SK-N-SH treated with all-trans-retinoic acid at 6 μM for 48 hours (cell line): ENCODE measurements around the gene GBF1.

Experiments used
- ATAC-seq: fragments of 200-7000 bp; cut with Tn5 transposase; 3 replicates; pipeline ENCODE4 v1.9.1; 2020; ENCODE audit warnings: mild to moderate bottlenecking, moderate library complexity
- ARNTL ChIP-seq: fragments of 450-650 bp; formaldehyde crosslinking; IDR thresholded peaks from 2 replicates; pipeline ENCODE4 v1.5.0; 2020; ENCODE audit warnings: low read depth, mild to moderate bottlenecking, moderate library complexity, borderline replicate concordance
- CSDC2 ChIP-seq: fragments of 250-450 bp; sonication (Bioruptor Pico); IDR thresholded peaks from 2 replicates; pipeline ENCODE4 v1.5.0; 2020; ENCODE audit warnings: mild to moderate bottlenecking, moderate library complexity
- ESRRG ChIP-seq: fragments of 250-450 bp; sonication (Bioruptor Pico); IDR thresholded peaks from 2 replicates; pipeline ENCODE4 v1.6.1; 2021; ENCODE audit warnings: mild to moderate bottlenecking
- ISL1 ChIP-seq: fragments of 250-450 bp; sonication (Bioruptor Pico); IDR thresholded peaks from 2 replicates; pipeline ENCODE4 v2.1.2; 2022; ENCODE audit warnings: mild to moderate bottlenecking, moderate library complexity
- OSR1 ChIP-seq: fragments of 250-450 bp; sonication (Bioruptor Pico); IDR thresholded peaks from 2 replicates; pipeline ENCODE4 v1.8.0; 2022; ENCODE audit warnings: moderate library complexity, mild to moderate bottlenecking, inconsistent platforms
- PPARA ChIP-seq: fragments of 250-450 bp; sonication (Bioruptor Pico); IDR thresholded peaks from 2 replicates; pipeline ENCODE4 v1.5.0; 2020; ENCODE audit warnings: mild to moderate bottlenecking, borderline replicate concordance
- RARB ChIP-seq: fragments of 250-450 bp; sonication (Bioruptor Pico); IDR thresholded peaks from 2 replicates; pipeline ENCODE4 v1.8.0; 2021; ENCODE audit warnings: mild to moderate bottlenecking, moderate library complexity
- TCF4 ChIP-seq: fragments of 250-450 bp; sonication (Bioruptor Pico); IDR thresholded peaks from 2 replicates; pipeline ENCODE4 v1.8.0; 2021; ENCODE audit warnings: mild to moderate bottlenecking, moderate library complexity, borderline replicate concordance
- TOX ChIP-seq: fragments of 250-450 bp; sonication (Bioruptor Pico); IDR thresholded peaks from 2 replicates; pipeline ENCODE4 v1.8.0; 2021; ENCODE audit warnings: mild to moderate bottlenecking, moderate library complexity, borderline replicate concordance
- ZC3H10 ChIP-seq: fragments of 250-450 bp; sonication (Bioruptor Pico); IDR thresholded peaks from 2 replicates; pipeline ENCODE4 v1.5.1; 2021; ENCODE audit warnings: mild to moderate bottlenecking, moderate library complexity
- ZFP3 ChIP-seq: fragments of 250-450 bp; sonication (Bioruptor Pico); IDR thresholded peaks from 2 replicates; pipeline ENCODE4 v1.5.0; 2020; ENCODE audit warnings: mild to moderate bottlenecking, moderate library complexity
- ZFP30 ChIP-seq: fragments of 450-650 bp; formaldehyde crosslinking; IDR thresholded peaks from 2 replicates; pipeline ENCODE4 v1.5.0; 2022; ENCODE audit warnings: mild to moderate bottlenecking, moderate library complexity
- ZNF565 ChIP-seq: fragments of 450-650 bp; formaldehyde crosslinking; conservative IDR thresholded peaks from 2 replicates; pipeline ENCODE4 v1.5.0; 2020; ENCODE audit warnings: low read depth, mild to moderate bottlenecking, moderate library complexity
- ZNF70 ChIP-seq: fragments of 450-650 bp; formaldehyde crosslinking; IDR thresholded peaks from 2 replicates; pipeline ENCODE4 v1.5.0; 2020; ENCODE audit warnings: mild to moderate bottlenecking, moderate library complexity
- ZNF8 ChIP-seq: fragments of 450-650 bp; formaldehyde crosslinking; IDR thresholded peaks from 2 replicates; pipeline ENCODE4 v1.5.0; 2020; ENCODE audit warnings: mild to moderate bottlenecking, moderate library complexity
- TF ChIP-seq, protein P1 (sequence below): fragments of 250-450 bp; sonication (Bioruptor Pico); IDR thresholded peaks from 2 replicates; pipeline ENCODE4 v1.5.1; 2020; ENCODE audit warnings: low read depth, mild to moderate bottlenecking, moderate library complexity
- TF ChIP-seq, protein P2 (sequence below): fragments of 250-450 bp; sonication (Bioruptor Pico); IDR thresholded peaks from 2 replicates; pipeline ENCODE4 v1.8.0; 2020; ENCODE audit warnings: mild to moderate bottlenecking, moderate library complexity, borderline replicate concordance
- TF ChIP-seq, protein P3 (sequence below): fragments of 250-450 bp; sonication (Bioruptor Pico); IDR thresholded peaks from 2 replicates; pipeline ENCODE4 v1.5.1; 2021; ENCODE audit warnings: mild to moderate bottlenecking, moderate library complexity
- TF ChIP-seq, protein P4 (sequence below): fragments of 250-450 bp; sonication (Bioruptor Pico); IDR thresholded peaks from 2 replicates; pipeline ENCODE4 v1.8.0; 2021; ENCODE audit warnings: low read depth, mild to moderate bottlenecking, moderate library complexity, borderline replicate concordance
- TF ChIP-seq, protein P5 (sequence below): fragments of 250-450 bp; sonication (Bioruptor Pico); IDR thresholded peaks from 2 replicates; pipeline ENCODE4 v1.5.0; 2020; ENCODE audit warnings: mild to moderate bottlenecking, moderate library complexity

The GBF1 gene

DNA sequence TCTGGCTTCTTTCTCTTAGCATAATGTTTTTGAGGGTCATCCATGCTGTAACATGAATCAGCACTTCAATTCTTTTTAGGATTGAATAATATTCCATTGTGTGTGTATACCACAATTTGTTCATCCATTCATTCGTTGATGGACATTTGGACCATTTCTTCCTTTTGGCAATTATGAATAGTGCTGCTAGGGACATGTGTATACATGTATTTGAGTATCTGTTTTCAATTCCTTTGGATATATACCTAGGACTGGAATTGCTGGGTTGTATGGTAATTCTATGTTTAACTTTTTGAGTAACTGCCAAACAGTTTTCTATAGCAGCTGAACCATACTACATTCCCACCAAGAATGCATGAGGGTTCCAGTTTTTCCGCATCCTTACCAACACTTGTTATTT is 39.2 kb downstream of the GBF1 start:
- TF ChIP-seq ESRRG: no peak
- TF ChIP-seq, protein P1, sequence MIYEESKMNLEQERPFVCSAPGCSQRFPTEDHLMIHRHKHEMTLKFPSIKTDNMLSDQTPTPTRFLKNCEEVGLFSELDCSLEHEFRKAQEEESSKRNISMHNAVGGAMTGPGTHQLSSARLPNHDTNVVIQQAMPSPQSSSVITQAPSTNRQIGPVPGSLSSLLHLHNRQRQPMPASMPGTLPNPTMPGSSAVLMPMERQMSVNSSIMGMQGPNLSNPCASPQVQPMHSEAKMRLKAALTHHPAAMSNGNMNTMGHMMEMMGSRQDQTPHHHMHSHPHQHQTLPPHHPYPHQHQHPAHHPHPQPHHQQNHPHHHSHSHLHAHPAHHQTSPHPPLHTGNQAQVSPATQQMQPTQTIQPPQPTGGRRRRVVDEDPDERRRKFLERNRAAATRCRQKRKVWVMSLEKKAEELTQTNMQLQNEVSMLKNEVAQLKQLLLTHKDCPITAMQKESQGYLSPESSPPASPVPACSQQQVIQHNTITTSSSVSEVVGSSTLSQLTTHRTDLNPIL (CRISPR knock-in tag): no peak
- TF ChIP-seq ZFP30 (CRISPR knock-in tag): no peak
- TF ChIP-seq ZNF70 (CRISPR knock-in tag): no peak
- TF ChIP-seq OSR1 (CRISPR knock-in tag): no peak
- TF ChIP-seq CSDC2: no peak
- no peak for TF ChIP-seq ARNTL (CRISPR knock-in tag)
- no peak for TF ChIP-seq ZC3H10
- TF ChIP-seq TOX (CRISPR knock-in tag): no peak
- no peak for TF ChIP-seq PPARA
- TF ChIP-seq TCF4: no peak
- no peak for TF ChIP-seq ZNF8 (CRISPR knock-in tag)
- TF ChIP-seq, protein P2, sequence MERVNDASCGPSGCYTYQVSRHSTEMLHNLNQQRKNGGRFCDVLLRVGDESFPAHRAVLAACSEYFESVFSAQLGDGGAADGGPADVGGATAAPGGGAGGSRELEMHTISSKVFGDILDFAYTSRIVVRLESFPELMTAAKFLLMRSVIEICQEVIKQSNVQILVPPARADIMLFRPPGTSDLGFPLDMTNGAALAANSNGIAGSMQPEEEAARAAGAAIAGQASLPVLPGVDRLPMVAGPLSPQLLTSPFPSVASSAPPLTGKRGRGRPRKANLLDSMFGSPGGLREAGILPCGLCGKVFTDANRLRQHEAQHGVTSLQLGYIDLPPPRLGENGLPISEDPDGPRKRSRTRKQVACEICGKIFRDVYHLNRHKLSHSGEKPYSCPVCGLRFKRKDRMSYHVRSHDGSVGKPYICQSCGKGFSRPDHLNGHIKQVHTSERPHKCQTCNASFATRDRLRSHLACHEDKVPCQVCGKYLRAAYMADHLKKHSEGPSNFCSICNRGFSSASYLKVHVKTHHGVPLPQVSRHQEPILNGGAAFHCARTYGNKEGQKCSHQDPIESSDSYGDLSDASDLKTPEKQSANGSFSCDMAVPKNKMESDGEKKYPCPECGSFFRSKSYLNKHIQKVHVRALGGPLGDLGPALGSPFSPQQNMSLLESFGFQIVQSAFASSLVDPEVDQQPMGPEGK (CRISPR knock-in tag): no peak
- no peak for TF ChIP-seq ISL1 (CRISPR knock-in tag)
- no peak for TF ChIP-seq RARB (CRISPR knock-in tag)
- TF ChIP-seq, protein P3, sequence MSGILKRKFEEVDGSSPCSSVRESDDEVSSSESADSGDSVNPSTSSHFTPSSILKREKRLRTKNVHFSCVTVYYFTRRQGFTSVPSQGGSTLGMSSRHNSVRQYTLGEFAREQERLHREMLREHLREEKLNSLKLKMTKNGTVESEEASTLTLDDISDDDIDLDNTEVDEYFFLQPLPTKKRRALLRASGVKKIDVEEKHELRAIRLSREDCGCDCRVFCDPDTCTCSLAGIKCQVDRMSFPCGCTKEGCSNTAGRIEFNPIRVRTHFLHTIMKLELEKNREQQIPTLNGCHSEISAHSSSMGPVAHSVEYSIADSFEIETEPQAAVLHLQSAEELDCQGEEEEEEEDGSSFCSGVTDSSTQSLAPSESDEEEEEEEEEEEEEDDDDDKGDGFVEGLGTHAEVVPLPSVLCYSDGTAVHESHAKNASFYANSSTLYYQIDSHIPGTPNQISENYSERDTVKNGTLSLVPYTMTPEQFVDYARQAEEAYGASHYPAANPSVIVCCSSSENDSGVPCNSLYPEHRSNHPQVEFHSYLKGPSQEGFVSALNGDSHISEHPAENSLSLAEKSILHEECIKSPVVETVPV (CRISPR knock-in tag): no peak
- TF ChIP-seq, all 23 proteins: peak for 0
- ATAC-seq: no peak

DNA sequence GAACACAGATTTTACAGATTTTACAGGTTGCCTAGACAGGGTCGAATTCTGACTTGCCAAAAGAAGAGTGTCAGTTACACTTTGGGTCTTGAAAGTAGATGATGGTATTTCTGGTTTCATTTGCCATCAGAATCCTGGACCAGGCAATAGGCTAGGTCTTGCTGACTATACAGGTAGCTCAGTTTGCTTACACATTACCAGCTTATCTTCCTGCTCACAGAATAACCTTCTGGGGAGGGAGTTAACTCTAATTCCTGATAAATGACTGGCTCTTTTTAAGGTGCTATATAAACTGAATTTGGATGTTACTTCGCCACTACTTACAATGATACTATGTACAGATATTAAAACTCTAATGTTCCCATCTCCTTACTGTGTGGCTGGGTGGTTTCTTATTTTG is 39.8 kb downstream of the GBF1 start:
- TF ChIP-seq, protein P4, sequence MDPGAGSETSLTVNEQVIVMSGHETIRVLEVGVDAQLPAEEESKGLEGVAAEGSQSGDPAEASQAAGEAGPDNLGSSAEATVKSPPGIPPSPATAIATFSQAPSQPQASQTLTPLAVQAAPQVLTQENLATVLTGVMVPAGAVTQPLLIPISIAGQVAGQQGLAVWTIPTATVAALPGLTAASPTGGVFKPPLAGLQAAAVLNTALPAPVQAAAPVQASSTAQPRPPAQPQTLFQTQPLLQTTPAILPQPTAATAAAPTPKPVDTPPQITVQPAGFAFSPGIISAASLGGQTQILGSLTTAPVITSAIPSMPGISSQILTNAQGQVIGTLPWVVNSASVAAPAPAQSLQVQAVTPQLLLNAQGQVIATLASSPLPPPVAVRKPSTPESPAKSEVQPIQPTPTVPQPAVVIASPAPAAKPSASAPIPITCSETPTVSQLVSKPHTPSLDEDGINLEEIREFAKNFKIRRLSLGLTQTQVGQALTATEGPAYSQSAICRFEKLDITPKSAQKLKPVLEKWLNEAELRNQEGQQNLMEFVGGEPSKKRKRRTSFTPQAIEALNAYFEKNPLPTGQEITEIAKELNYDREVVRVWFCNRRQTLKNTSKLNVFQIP: no peak
- no peak for ATAC-seq

DNA sequence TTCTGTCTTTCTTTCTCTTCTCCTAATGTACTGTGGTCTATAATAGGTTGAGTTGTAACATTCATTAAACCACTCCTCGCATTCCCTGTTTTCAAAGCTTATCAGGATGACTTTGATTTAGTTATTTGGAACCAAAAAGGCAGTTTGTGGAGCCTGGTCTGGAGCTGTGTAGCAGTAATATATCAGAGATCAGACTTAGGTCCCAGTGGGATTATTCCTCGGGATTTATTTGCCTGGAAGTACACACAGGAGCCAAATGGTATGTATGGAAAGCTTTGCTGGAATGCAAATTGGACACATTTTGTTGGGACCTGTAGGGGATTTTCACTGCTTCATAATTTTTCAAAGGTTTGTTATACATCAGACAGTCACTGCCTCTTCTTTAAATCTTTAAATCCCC is 40.9 kb downstream of the GBF1 start:
- no peak for TF ChIP-seq ZFP30 (CRISPR knock-in tag)
- no peak for TF ChIP-seq ZNF70 (CRISPR knock-in tag)
- TF ChIP-seq, protein P5, sequence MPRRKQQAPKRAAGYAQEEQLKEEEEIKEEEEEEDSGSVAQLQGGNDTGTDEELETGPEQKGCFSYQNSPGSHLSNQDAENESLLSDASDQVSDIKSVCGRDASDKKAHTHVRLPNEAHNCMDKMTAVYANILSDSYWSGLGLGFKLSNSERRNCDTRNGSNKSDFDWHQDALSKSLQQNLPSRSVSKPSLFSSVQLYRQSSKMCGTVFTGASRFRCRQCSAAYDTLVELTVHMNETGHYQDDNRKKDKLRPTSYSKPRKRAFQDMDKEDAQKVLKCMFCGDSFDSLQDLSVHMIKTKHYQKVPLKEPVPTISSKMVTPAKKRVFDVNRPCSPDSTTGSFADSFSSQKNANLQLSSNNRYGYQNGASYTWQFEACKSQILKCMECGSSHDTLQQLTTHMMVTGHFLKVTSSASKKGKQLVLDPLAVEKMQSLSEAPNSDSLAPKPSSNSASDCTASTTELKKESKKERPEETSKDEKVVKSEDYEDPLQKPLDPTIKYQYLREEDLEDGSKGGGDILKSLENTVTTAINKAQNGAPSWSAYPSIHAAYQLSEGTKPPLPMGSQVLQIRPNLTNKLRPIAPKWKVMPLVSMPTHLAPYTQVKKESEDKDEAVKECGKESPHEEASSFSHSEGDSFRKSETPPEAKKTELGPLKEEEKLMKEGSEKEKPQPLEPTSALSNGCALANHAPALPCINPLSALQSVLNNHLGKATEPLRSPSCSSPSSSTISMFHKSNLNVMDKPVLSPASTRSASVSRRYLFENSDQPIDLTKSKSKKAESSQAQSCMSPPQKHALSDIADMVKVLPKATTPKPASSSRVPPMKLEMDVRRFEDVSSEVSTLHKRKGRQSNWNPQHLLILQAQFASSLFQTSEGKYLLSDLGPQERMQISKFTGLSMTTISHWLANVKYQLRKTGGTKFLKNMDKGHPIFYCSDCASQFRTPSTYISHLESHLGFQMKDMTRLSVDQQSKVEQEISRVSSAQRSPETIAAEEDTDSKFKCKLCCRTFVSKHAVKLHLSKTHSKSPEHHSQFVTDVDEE (CRISPR knock-in tag): no peak
- no peak for TF ChIP-seq ZFP3 (CRISPR knock-in tag)
- TF ChIP-seq ISL1 (CRISPR knock-in tag): no peak
- no peak for TF ChIP-seq ZNF8 (CRISPR knock-in tag)
- no peak for TF ChIP-seq TOX (CRISPR knock-in tag)
- TF ChIP-seq, protein P1 (CRISPR knock-in tag): no peak
- TF ChIP-seq ZNF565 (CRISPR knock-in tag): no peak
- TF ChIP-seq, protein P4: no peak
- TF ChIP-seq, protein P2 (CRISPR knock-in tag): no peak
- ATAC-seq: no peak
